Cortex of kidney (tissue), 1 donor: ENCODE measurements around the gene TTC14.

Experiments used
- DNase-seq: peaks from one replicate; lab custom pipeline; 2025; lab: John Stamatoyannopoulos, UW

The TTC14 gene

GRCh38 chr3:180633722-180634121, 31.8 kb downstream of the TTC14 start:
- DNase-seq, result no peak

GRCh38 chr3:180640987-180641386, 39.0 kb downstream of the TTC14 start:
- DNase-seq, result no peak

GRCh38 chr3:180646187-180646790, 44.3 kb downstream of the TTC14 start:
- no peak for DNase-seq

GRCh38 chr3:180656406-180656805, 54.4 kb downstream of the TTC14 start:
- DNase-seq, result no peak

GRCh38 chr3:180657094-180657493, 55.1 kb downstream of the TTC14 start:
- DNase-seq, result no peak
